T1000 (cell line): Measurements from ENCODE around the gene STK39.

Experiments used
- DNase-seq: peaks from one replicate; lab custom pipeline; 2025; ENCODE audit warnings: mixed read lengths; lab: John Stamatoyannopoulos, UW

Gene STK39

DNA sequence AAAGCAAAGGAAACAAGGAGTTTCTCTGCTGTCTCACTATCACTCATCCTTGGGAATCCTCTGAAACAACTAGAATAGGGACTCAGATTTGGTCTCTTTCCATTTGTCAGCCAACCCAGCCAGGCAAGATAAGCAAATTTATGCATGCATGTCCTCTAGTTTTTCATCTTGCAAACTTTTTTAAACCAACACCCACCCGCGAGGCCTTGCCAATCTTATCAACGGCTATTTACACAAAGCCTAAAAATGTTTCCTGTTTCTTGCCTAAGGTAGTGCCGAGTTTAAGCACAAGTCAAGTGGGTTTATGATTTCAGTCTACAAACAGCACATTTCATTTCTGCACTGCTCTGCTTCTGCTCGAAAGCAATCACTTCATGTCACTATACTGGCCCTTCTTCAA is 240.9 kb downstream of the STK39 start:
- no peak for DNase-seq

DNA sequence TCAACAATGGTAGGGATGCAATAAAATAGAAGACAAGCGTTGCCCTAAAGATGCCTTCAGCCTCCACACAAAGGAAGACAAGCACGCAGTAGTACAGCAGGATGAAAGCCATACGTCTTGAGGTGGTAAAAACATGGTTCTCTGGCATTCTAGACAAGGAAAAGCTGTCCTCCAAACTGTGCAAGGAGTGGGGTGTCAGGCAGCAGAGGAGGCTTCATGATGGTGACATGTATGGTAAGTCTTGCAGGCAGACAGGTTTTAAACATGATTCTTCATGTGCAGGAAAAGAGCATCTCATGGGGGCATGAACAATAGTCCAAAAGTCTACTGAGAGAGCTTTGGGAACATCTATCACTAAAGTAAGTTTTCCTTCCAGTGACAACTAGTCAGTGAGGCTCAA is 241.8 kb downstream of the STK39 start:
- no peak for DNase-seq

DNA sequence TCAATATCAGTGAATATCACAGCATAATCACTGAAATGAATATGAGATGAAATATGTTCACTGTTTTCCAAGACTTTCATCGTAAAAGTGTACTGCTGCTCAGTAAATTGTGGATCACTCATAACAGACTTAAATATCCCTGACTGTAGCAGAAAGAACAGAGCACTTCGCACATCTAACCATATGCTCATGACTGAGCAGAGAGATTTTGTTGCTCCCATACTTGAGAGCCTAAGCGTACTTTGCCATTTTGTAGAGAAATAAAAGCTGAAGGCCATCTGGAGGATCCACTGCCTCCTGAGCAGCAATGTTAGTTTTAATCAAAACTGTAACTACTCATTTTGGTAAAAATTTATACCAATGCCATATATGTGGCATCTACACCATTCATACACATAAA is 243.5 kb downstream of the STK39 start:
- DNase-seq, result no peak

DNA sequence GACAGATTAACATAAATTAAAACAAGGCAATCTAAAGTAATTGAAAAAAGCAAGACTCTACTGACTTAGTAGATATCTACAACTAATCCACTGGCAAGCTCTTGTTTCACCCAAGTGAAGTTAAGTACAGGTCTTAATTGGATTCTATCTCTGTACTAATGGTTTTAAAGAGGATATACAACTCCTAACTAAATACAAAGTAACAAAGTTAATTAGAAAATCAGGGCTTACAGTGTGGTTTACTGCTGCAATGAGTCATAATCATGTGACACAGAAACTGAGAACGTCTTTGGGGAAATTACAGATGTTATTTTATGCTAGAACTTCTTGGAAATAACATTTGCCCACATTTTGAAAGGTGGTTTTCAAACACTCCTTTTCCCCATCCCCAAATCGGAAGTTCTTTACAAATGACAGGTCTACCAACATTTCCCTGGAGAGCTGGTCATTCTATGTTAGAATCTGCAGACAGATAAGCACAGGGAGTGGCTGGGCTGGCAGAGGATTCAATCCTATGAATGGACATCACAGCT is 245.3 kb downstream of the STK39 start:
- DNase-seq, result no peak

DNA sequence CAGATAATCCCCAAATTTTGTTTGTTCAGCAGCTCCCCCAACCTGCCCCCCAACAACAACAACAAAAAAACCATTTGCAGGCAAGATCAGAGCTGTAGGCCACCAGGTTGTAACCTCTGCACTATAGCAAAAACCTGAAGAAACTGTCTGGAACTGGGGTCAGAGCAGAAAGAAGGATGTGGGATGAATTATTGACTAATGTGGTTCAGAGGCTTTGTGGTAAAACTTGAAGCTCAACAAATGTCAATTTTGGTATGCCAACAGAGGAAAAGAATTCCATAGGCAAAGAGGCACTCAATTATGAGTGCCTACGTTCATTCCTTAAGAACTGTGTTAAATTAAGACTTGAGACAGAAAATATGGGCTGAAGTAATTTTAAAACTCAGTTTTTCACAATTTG is 255.1 kb downstream of the STK39 start:
- no peak for DNase-seq

DNA sequence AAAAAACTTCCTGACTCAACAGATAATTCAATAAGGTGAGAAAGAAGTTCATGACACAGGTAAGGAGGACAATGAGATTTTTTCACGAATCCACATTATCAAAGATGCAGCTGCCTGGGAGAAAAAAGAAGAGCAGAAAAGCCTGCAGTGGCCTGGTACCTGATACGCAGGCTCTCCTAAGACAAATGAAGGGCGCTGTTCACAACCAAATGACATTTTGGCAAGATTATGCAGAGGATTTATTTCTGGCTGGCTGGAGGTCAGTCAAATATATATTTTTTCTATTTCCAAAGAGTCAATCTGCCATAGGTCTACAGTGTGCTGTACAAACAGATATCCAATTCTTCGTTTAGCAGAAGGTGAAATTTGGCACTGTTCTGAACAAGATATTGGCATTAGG is 257.3 kb downstream of the STK39 start:
- no peak for DNase-seq

DNA sequence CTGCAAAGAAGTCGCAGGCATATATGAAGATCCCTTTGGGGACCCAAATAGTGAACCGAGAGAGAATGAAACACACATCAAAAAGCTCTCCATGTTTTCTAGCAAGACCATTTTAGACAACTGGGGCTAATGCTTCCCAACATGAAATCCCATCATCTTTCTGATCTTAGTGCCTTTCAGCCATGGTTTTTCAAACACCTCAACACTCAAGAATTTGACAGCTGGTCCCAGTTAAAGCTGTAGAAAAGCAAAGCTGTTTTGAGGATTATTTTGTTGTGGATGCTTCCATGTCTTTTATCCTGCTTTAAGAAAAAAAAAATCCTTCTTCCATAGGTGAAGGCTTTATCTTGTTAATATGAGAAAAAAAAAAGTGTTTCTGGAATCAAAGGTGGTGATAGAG is 259.1 kb downstream of the STK39 start:
- no peak for DNase-seq

DNA sequence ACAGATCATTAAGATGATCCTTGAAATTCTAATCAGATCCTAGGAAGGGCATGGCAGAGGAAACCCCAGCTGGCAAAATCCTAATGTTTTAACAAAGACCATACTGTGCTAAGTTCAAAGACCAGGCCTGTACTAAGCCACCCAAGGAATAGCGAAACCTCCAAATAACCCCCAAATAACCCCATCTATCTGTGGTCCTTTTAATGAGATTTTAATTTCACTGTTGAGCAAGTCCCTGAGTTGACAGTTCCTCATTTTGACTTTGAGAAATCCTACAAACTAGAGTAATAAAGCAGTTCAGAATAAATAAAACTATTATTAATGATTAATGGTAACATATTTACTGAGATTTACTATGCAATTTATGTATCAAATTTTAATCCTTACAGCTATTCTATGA is 259.8 kb downstream of the STK39 start:
- no peak for DNase-seq

DNA sequence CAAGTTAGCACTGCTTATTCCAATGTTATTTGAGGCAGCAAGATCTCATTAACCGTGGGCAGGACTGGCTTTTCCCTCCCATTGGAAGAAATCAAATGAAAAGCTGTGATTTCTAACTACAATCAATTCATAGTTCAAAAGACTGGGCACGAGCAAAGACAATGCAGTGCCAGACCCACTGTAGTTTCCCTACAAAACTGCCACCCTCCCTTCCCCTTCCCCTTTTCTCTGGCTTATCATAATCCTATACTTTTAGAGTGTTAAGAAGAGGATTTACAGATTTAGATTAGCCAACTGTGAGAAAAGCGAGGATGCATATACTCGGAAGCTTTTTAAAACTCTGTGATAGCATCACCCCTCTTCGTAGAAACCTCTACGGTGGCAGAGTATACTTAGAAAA is 260.4 kb downstream of the STK39 start:
- no peak for DNase-seq

DNA sequence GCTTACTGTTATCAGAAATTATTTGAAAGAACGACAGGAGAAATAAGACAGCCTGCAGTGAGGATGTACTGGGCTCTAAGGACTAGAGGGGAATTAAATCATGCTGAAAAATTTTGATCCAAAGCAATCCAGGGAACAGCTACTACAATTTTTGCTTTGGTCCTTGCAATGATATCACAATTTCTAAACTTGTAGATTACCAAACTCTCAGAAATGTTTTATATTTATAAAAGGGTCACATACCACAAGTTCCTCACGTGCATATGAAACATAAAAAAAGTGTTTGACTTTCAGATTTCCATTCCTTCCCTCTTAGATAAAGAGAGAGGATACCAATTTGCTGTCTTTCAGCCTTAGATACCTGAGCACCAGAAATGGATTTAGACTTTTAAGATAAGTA is 261.2 kb downstream of the STK39 start:
- no peak for DNase-seq

DNA sequence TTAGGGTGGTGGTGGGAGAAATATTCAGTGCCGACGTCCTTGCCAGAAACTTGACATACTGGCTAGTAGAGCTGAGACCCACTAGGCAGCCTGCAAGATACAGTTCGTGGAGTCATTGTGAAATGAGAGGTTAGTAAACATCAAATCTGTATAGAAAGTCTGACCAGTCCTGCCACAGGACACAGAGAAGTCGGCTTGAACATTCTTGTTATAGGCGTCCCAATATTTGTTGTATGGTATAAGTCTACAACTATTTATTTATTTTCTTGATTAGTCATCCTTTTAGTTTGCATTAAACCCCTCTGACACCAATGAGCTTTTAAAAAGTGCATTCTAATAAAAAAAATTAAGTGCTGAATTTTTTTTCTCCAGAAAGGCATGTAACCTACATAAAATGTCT is 265.4 kb downstream of the STK39 start:
- no peak for DNase-seq

DNA sequence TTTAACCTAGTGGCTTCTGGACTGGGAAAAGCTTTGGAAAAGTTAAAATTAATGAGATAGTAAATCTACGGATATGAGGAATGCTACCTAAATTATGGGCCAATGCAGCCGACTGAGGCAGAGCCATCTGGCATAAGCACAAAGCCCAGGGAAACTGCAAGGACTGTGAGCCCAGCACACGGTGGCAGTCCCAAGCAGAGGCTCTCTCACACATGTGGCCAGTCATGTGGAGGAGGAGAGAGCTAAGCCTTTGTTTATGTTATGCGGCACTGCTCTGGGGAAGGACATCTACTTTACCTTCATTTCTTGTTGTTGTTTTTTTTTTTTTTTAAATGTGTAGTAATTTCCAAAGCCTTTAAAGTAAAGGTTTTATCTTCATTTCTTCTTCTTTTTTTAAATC is 267.0 kb downstream of the STK39 start:
- DNase-seq, result no peak

DNA sequence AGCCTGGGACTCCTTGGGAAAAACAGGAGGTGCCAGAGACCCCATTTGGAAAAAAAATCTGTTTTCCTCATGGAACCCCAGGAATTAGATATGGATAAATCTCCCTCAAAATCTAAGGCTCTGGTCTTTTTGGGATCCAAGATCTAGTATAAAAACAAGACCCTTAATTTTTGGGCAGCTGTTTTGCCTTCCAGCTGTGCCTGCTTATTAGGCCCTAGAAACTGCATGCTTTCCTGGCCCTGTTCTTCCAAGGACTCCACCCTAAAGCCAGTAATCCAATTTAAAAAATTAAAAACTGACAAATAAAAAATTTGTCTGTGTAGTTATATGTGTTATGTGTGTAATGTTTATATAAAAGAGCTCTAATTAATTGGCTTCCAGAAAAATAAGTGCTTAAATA is 274.6 kb downstream of the STK39 start:
- DNase-seq, result no peak

DNA sequence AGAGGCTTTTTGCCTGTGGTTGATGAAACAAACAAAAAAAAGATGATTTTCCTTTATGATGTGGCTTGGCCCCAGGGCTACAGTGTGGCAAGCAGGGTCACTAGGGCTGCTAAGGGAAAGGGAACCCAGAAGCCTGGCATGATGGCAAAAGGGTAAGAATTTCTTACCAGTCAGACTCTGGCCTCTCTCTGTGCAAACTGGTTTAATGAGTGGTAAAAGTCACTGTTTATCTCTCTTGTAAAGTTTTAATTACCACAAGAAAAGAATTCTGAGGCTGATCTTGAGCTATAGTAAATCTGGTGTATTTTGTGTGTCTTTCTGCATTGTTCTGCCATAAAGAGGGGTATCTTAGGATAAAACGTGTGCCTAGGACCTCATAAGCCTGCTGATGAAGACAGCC is 275.4 kb downstream of the STK39 start:
- no peak for DNase-seq

DNA sequence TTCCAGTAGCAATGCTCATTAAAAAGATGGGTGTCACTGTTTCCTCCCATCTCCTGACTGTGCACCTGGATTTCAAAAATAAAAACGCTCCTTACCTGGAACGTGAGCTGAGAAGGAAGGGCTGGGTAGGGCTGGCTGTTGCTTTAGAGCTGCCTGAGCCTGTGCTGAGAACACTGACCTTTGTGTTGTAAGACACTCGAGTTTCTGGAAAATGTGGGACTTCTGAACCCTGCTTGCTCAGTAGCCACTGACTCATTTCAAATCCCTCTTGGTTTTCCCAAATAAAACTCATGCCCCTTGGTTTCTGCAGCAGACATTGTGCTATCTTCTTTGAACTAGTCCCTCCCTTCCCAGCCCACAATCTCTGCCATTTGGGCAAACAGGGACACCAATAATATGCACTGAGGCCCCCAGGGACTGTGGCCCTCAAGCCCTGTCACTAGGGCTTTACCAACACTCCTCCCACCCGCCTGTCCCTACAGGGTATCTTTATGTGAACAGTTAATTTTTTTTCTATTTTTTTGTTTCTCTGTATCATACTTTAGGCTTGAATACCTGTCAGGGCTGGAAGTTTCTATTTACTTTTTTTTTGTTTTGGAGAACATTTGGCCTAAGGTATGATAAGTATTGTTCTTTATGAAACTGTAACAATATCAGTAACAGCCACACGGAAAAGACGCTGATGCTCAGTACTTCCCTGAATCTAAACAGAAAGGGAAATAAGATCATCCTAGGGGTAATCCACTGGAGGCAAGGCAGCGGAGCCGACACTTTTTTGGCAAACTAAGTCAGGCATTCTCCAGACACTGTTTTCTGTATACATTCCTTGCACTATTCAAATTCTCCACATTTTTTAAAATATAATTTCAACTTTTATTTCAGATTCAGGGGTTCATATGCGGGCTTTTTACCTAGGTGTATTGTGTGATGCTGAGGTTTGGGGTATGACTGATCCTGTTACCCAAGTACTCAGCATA is 280.2 kb downstream of the STK39 start:
- no peak for DNase-seq

DNA sequence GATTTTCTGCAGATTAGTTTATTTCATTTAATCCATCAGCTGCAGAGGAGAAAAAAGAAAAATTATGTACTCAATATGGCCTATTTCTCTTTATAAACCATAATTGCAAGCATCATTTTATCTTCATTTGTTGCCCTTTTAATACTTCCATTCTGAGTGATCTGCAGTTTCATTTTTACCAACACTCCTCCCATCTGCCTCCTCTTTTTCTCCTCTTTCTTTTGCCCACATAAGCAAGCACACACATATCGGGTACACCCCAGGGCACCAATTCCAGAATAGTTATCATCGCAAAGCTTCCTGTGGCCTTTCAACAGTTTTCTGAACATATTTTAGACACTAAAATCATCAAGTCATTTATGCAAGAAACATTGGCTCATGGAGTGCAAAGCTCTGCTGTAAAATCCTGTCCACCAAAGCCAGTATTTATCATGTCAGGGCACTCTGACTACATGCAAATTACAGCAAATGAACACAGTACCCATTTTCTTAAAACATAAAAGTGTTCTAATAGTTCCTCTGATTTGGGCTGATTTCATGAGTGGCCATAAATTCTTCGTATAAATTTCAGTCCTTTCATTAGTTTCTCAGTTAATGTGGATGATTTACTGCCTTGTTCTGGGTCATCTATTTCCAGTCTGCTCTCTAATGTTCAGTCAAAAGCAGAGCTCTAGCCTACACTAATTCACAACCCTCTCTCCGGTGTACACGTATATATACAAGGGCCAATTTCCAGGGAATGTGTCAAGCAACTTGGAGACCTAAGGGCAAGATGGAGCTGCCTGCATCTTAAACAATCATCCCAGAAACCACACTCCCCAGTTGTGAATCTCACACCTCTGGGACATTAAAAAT is 281.3 kb downstream of the STK39 start:
- no peak for DNase-seq

DNA sequence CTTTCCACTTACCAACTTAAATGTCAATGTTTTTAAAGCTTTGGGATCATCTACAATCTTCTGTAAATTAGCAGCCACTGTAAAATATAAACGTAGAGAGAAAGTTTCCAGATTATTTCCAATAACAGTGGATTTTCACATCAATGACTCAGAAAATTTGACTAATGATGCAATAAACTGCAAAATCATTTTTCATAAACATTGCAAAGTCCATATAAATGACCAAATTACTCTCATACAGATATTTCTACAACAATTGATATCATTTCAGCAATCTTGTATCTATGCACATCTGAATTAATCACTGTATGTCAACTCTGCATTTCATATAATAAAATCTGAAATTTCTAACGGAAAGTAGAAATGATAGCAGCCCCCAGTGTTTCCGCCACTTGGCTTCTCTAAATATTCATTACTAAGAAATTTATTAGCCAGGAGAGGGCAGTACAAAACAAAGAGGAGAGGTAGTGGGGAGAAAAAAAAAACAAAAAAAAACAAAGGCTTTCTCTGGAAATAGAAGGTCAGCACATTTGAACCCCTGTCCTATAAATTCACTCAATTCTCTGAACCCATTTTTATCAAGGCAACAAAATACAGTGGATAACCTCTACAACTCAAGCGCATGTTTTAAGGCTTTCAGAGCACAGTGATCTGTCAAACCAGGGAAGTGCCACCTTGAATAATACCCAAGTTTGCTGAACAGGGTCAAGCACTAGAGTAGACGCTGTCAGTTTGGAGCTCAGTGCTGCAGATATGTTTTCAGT is 282.6 kb downstream of the STK39 start:
- DNase-seq, result no peak

DNA sequence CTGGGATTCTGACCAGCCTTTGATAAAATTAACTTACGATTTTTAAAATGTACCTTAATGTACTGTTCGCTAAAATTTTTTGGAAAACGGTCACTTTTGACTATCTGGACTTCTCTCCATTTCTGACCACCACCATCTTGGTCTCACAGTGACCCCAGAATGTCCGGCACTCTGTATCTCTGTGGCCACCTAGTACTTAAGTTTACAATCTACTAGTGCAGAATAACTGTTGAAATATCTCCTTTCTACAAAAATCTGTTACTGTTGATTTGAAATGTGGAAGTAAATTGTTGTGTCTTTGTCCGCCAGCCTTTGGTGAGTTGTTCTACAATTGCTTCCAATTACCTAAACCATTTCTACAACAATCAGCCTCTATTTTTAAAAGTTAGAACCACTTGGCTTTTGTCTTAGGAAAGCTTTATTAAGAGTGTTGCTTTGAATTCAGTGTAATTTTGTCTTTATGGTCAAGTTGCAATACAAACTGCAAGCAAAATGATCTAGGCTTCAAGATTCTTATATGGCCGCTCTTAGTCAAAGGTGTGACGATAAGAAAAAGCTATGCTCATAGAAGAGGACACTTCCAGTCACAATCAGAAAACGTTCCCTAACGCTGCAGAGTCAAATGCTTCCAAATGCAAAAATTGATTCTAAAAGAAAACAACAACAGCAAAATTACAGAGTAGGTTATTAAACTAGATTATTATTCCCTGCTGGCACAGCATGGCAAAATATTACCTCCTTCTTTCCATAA is 283.3 kb downstream of the STK39 start:
- DNase-seq, result no peak

DNA sequence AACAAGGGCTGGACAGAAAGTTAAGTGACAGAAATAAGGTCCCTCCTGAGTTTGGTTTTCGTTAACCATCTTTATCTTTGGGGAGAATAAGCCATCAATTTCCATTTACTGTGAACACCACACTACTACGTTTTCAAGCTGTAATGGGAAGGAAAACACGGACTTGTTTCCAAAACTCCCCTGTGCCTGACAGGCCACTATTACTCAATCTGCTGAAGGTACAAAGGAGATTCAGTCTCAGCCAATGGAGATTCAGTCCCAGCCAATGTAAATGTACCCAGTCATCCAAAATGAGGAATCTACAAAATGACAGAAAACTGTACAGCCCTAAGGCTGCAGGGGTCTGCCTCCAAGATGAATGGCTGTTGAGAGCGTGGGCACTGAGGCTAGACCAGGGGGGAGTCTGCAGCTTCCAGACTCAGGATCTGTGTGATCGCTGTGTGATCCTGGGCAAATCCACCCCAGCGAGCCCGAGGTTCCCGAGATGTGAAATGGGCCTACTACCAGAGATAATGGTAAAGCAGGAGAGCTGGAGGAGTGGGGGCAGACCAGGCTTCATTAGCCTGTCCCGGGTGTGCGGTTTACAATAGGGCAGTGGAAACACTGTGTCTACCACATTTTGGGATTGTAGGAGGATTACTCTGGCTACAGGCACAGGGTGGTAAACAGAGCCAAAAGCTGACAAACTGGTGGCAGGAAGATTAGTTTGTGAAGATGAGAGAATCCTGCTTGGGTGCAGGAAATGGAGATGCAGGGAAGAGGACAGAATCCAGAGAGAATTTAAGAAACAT is 284.8 kb downstream of the STK39 start:
- DNase-seq, result no peak

DNA sequence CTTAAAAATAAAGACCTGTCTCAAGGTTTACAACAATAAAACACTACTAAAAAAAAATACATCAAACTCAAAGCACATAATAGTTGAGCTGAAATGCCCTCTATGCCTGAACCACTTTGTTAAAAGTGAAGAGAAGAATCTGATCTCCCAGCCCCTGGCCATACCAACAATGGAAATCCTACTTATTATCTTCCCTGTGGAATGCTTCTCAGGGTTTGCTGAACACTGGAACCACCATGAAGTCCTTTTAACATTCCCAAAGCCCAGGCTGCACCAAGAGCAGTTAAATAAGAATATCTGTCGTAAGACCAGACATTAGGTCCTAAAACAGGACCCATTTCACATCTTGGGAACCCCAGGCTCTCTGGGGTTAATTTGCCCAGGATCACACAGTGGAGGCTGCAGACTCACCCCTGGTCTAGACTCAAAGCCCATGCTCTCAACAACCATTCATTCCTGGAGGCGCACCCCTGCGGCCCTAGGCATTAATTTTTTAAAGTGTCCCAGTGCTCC is 285.8 kb downstream of the STK39 start:
- DNase-seq, result no peak
